Breast epithelium (tissue), 3 donors: ENCODE results near the gene CBFA2T2.

Experiments used
- POLR2A ChIP-seq: fragments of 450-650 bp; IDR thresholded peaks from one replicate; pipeline ENCODE4 v1.6.1; 2016; ENCODE audit warnings: antibody characterized with exemption, mild to moderate bottlenecking, moderate library complexity
- TF ChIP-seq, protein P1 (sequence below), 3 donors: fragments of 450-650 bp; IDR thresholded peaks; one replicate each; pipeline ENCODE4 v1.5.1; 2016 to 2017; ENCODE audit warnings: antibody characterized with exemption in 3 of 3, mild to moderate bottlenecking in 3 of 3, moderate library complexity in 3 of 3

DNA sequence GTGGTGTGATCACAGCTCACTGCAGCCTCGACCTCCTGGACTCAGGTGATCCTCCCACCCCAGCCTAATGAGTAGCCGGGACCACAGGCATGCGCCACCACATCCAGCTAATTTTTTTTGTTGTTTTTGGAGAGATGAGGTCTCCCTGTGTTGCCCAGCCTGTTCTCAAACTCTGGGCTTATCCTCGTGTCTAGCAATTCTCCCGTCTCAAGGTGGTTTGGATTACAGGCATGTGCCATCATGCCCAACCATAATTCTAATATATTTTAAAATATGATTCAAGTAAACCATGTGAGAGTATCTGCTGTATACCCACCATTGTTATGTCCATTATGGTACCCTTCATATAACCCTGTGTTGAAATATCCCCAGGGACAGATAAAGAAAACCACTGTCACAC lies 112.0 kb downstream of the CBFA2T2 start:
- TF ChIP-seq, protein P1, sequence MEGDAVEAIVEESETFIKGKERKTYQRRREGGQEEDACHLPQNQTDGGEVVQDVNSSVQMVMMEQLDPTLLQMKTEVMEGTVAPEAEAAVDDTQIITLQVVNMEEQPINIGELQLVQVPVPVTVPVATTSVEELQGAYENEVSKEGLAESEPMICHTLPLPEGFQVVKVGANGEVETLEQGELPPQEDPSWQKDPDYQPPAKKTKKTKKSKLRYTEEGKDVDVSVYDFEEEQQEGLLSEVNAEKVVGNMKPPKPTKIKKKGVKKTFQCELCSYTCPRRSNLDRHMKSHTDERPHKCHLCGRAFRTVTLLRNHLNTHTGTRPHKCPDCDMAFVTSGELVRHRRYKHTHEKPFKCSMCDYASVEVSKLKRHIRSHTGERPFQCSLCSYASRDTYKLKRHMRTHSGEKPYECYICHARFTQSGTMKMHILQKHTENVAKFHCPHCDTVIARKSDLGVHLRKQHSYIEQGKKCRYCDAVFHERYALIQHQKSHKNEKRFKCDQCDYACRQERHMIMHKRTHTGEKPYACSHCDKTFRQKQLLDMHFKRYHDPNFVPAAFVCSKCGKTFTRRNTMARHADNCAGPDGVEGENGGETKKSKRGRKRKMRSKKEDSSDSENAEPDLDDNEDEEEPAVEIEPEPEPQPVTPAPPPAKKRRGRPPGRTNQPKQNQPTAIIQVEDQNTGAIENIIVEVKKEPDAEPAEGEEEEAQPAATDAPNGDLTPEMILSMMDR (IDR thresholded peaks at IDR 0.05): no peak
- TF ChIP-seq POLR2A: no peak
